H1 (cell line): ENCODE results near the gene CAPN13. TPM values are rescaled to one million over a fixed set of nuclear protein-coding genes. Genes with fewer than 3 reads are reported as not detected.

ENCODE experiments used
- EZH2 ChIP-seq: fragments of 200-600 bp; sonication (generic); IDR thresholded peaks from 2 replicates; pipeline ENCODE4 v1.7.1; 2012; ENCODE audit warnings: low read depth, mild to moderate bottlenecking, moderate library complexity, low read length, inconsistent platforms; ENCODE audit not compliant: severe bottlenecking
- JUND ChIP-seq: IDR thresholded peaks from 2 replicates; pipeline ENCODE4 v1.6.1; 2011; ENCODE audit warnings: mild to moderate bottlenecking, improper control_type of control experiment, low read length
- PHF8 ChIP-seq: fragments of 200-600 bp; sonication (generic); conservative IDR thresholded peaks from 2 replicates; pipeline ENCODE4 v1.7.1; 2012; ENCODE audit warnings: low read depth, mild to moderate bottlenecking, inconsistent platforms, low read length, moderate library complexity
- TAF1 ChIP-seq: IDR thresholded peaks from 2 replicates; pipeline ENCODE4 v1.6.1; 2011; ENCODE audit warnings: mild to moderate bottlenecking, low read depth, low read length
- polyA plus RNA-seq, 7 experiments: library from polyadenylated mRNA; depleted of rRNA in 3 of 7; stranded (reverse) in 5 of 7; unstranded in 2 of 7; fragments of >200 nt in 5 of 7; fragments of 200-250 nt in 2 of 7; gene quantifications; 1 replicate in 5 of 7; 2 replicates in 1 of 7; 4 replicates in 1 of 7; pipeline versions ENCODE4 v1.2.1 to v1.2.3, GENCODE V29; 2011 to 2013; ENCODE audit warnings: missing spikeins in 2 of 7, mixed read lengths in 2 of 7
- total RNA-seq: library from RNA; stranded (reverse); fragmentation: NEBNext Ultra II Directional; extraction: Animal tissue kit (Norgen Biotek cat#: 25700); gene quantifications from 2 replicates; pipeline ENCODE4 v1.2.1, GENCODE V29; 2021

Gene CAPN13
- total and polyA plus RNA-seq, 2 of the 8 experiments (the other 6 are each of a cell fraction or from before 2014, with no cell fraction given): 2.4 TPM

DNA sequence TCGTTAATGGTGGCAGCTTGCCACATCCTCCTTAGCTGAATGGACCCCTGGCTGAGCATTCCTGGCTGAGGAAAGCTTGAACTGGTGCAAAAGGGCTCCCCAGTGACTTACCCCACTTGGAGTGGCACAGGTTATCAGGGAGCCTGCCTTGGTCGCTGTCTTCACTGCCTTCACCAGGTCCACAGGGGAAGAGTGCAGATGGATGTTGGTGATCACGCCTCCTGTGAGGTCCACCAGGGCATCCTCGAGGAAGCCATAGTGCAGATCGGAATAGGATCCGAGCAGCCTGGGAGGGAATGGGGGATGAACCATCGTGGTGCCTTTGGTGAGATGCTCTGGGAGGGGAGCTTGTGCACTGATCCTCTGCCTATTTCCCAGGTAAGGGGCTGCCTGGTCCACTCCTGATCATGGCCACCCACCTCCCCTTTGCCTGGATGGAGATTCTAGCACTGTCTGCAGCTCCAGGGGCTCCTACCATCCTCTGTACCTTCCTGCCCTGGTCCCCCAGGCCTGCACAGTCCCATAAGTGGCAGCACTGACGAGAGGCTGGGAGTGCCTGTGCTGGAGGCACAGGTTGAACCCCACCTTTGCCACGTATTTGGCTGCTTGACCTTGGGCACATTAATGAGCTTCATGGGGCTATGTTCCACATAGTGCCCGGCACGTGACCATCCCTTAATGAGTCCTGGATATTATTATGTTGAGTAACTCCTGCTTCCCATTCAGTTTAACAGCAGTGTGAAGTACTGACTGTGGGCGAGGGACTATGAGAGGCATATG, 43.0 kb downstream of the CAPN13 start (continued):
- TF ChIP-seq PHF8 (no peak), EZH2 (no peak), TAF1 (no peak), JUND (no peak)
